NCI-H526 treated with DMSO at 0.1 percent for 48 hours (cell line): ENCODE results near the gene ZER1.
"Not testable (repeated sequence)": the region's sequence is repeated elsewhere in the genome, so short reads cannot be mapped to it uniquely, and the experiment has no call there.

Experiments
- DNase-seq: peaks from one replicate; lab custom pipeline; 2025; lab: John Stamatoyannopoulos, UW

ZER1 gene

GRCh38 chr9:128714586-128715435 is 56.9 kb downstream of the ZER1 start:
- DNase-seq: no peak

DNA sequence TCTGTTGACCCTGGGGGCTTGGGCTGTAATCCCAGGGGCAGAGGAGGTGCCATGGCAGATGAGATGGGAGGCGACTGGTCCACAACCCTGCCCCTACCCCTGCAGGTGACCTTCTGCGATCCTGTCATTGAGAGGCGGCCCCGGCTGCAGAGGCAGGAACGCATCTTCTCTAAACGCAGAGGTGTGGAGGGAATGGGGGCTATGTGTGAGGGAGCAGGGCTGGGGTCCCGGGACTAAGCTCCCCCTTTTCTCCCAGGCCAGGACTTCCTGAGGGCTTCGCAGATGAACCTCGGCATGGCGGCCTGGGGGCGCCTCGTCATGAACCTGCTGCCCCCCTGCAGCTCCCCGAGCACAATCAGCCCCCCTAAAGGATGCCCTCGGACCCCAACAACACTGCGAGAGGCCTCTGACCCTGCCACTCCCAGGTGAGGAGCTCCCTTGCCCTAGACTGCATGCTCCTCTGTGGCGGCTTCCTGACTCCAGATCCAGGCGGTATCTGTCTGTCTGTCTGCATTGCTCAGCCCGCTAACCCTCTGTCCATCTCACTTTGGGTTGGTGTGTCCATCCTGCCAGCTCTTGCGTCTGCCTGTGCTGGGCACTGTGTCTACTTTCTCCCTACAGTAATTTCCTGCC is 57.7 kb downstream of the ZER1 start:
- no peak for DNase-seq

DNA sequence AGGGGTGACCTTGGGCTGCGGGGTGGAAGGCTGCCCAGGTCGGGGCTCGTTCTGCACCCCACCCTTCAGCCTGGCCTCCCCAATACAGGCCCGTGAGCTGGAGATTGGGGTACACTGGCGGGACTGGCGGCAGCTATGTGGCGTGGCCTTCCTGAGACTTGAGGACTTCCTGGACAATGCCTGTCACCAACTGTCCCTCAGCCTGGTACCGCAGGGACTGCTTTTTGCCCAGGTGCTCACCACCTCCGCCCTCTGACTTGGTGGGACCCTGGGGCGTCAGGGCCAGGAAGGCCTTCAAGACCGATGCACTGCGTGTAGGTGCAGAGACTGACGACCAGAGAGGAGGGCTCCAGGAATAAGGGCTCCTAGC is 58.3 kb downstream of the ZER1 start:
- DNase-seq: no peak

GRCh38 chr9:128712451-128713410 is 59.0 kb downstream of the ZER1 start:
- DNase-seq: no peak

GRCh38 chr9:128707446-128707845 is 64.3 kb downstream of the ZER1 start:
- DNase-seq: no peak

DNA sequence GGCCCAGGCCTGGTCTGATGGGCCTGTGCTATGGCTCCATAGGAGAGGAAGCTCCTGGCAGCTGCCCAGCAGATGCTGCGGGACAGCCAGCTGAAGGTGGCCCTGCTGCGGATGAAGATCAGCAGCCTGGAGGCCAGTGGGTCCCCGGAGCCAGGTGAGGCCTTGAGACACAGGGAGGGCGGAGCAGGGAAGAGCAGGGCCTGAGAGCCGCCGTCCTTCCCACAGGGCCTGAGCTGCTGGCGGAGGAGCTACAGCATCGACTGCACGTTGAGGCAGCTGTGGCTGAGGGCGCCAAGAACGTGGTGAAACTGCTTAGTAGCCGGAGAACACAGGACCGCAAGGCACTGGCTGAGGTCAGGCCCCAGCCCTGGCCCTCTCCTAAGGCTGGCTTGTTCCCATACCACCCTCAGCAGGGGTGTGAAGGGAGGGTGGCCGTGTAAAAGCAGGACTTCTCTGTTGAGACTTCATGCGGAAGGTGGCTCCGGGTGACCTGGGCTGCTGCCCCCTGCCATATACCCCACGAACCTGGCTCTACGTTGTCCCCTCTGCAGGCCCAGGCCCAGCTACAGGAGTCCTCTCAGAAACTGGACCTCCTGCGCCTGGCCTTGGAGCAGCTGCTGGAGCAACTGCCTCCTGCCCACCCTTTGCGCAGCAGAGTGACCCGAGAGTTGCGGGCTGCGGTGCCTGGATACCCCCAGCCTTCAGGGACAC is 64.9 kb downstream of the ZER1 start:
- DNase-seq: no peak

DNA sequence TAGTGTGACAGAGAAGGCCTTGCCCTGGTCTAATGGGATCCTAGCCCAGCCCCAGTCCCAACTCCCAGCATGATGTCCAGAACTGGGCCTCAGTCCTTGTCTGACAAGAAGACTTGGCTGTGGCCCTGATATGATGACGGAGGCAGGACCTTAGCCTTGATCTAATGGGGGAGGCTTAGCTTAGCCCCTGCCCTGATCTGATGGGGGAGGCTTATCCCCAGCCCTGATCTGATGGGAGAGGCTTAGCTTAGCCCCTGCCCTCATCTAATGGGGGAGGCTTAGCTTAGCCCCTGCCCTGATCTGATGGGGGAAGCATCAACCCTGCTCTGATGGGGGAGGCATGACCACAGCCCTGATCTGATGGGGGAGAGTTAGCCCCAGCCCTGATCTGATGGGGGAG is 65.7 kb downstream of the ZER1 start:
- DNase-seq: no peak

DNA sequence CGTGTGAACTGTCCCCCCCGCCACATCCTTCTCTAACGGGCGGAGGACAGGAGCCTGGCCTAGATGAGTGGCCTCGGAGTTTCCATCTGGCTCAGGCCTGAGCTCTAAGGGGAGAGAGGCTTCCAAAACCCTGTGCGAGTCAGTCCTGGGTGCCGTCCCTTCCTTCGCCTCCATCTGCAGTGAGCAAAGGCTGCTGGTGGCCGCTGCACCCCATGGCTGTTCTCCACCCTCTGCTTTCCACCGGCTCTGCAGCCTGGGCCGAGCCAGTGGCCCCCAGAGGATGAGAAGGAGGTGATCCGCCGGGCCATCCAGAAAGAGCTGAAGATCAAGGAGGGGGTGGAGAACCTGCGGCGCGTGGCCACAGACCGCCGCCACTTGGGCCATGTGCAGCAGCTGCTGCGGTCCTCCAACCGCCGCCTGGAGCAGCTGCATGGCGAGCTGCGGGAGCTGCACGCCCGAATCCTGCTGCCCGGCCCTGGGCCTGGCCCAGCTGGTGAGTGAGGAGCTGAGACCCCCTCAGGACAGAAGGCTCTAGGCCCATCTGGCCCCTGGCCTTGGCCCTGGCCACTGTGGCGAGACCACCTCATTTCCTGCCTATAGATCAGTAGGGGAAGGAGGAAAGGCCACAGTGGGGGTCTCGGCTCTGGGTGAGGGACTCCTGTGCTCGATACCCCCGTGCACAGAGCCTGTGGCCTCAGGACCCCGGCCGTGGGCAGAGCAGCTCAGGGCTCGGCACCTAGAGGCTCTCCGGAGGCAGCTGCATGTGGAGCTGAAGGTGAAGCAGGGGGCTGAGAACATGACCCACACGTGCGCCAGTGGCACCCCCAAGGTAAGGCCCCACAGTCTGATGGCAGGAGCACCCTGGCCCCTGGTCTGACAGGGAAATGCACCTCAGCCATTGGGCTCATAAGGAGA is 66.4 kb downstream of the ZER1 start:
- no peak for DNase-seq

GRCh38 chr9:128704356-128704670 is 67.4 kb downstream of the ZER1 start:
- no peak for DNase-seq

DNA sequence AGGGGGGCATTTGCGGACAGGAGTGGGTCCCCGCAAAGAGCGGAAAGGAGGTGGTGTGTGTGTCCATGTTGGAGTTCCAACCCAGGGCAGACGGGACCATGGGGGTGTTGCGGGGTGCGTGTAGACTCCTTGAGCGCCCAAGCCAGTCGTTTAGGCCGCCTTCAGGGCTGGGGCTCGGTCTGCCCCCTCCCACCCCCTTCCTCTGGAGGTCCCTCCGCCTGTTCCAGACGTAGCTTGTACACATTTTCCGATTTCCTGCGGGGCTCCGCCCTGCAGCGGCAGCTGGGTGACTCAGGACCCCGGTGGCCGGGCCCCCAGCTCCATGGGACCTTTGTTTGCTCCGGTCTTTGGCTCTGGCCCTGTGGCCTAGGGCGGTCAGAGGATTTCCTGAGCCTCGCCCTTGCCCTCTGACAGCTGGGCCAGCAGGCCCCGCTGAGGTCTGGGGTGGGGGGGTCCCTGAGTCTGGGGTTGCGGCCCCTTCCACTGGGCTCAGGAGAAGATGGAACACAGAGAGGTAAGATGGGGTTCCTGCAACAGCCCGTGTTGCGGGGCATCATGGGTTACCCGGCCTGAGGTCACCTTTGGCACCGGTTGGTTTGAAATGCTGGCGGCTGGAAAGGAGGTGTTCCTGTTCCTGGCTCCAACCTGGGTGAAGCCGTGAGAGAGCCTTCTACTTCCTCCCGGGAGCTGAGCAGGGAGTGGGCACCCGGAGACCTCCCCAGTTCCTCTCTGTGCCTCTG is 67.9 kb downstream of the ZER1 start:
- no peak for DNase-seq

DNA sequence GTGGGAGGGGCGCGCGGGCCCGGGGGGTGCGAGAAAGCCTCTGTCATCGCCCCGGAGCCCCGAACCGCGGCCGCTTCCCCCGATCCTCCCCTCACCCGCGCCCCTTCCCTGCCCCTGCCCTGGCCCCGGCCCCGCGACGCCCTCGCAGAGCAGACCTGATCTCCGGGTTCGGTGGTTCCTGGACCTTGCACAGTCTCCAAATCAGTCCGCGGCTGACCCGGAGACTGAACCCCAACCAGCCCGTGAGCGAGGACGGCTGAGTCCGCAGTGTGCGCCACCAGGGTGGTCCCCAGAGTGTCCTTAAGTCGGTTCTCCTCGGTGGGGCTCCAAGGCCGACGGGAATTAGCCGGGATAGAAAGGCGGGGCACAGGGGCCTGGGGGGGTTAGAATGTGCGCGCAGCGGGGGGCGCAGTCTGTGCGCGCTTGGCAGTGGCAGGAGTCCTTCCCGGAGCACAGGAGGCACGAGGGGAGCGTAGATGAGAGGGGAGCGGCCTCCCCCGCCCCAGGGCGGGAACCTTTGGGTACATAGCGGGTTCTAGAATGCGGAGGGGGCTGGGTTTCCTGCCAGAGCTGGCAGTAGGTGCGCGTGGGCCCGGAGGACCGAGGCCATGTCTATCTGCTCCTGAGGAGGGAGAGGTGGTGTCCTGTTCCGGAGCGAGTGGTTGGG is 68.6 kb downstream of the ZER1 start:
- DNase-seq: no peak

GRCh38 chr9:128702445-128702948 is 69.2 kb downstream of the ZER1 start, which contains the start of gene PKN3:
PKN3 (plus strand) TSS chr9:128702503; CDS start chr9:128702916, 413 bp downstream.
- peak; percentile 64 for DNase-seq

GRCh38 chr9:128701227-128701854 is 70.4 kb downstream of the ZER1 start:
- no peak for DNase-seq

- DNase-seq: not testable (repeated sequence)
Measured at GRCh38 chr9:128699096-128699795, 72.5 kb downstream of the ZER1 start.

GRCh38 chr9:128696923-128697707 is 74.6 kb downstream of the ZER1 start:
- no peak for DNase-seq

DNA sequence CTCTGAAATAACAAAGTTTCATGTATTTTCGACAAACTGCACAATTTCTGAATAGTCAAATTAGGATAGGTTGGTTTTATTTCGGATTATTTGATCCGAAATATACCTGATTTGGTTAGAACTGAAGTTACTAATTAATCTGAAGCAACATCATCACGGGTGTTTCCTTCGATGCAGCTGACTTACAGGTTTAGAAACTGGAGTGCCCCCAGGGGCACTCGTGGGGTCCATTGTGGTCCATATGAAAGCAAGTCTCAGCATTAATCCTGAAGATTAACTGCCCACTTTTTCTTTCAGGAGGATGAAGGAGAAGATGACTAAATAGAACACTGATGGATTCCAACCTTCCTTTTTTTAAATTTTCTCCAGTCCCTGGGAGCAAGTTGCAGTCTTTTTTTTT is 77.4 kb downstream of the ZER1 start:
- no peak for DNase-seq

- not testable (repeated sequence) for DNase-seq
Measured at GRCh38 chr9:128693738-128694137, 78.0 kb downstream of the ZER1 start.
